HEK293T (cell line): ENCODE data around the gene NDOR1.

Source experiments
- ARNT ChIP-seq: fragments of 450-650 bp; IDR thresholded peaks from 2 replicates; pipeline ENCODE4 v1.6.1; 2017; ENCODE audit warnings: mild to moderate bottlenecking
- BHLHE40 ChIP-seq: fragments of 450-650 bp; IDR thresholded peaks from 2 replicates; pipeline ENCODE4 v1.6.1; 2016; ENCODE audit warnings: mild to moderate bottlenecking, moderate library complexity, borderline replicate concordance
- CTBP1 ChIP-seq: fragments of 450-650 bp; IDR thresholded peaks from 2 replicates; pipeline ENCODE4 v1.6.1; 2016; ENCODE audit warnings: borderline replicate concordance
- ELF4 ChIP-seq: fragments of 450-650 bp; IDR thresholded peaks from 2 replicates; pipeline ENCODE4 v1.6.1; 2017; ENCODE audit warnings: antibody characterized with exemption
- FOXA1 ChIP-seq: fragments of 450-650 bp; IDR thresholded peaks from 2 replicates; pipeline ENCODE4 v1.6.1; 2016; ENCODE audit warnings: mild to moderate bottlenecking
- FOXK2 ChIP-seq: fragments of 450-650 bp; IDR thresholded peaks from 2 replicates; pipeline ENCODE4 v1.6.1; 2016; ENCODE audit warnings: mild to moderate bottlenecking
- FOXM1 ChIP-seq: fragments of 450-650 bp; IDR thresholded peaks from 2 replicates; pipeline ENCODE4 v1.6.1; 2017; ENCODE audit warnings: mild to moderate bottlenecking, borderline replicate concordance
- HDGF ChIP-seq: fragments of 450-650 bp; IDR thresholded peaks from 2 replicates; pipeline ENCODE4 v1.6.1; 2017; ENCODE audit warnings: antibody characterized with exemption, borderline replicate concordance
- LEF1 ChIP-seq: fragments of 450-650 bp; IDR thresholded peaks from 2 replicates; pipeline ENCODE4 v1.6.1; 2017; ENCODE audit warnings: mild to moderate bottlenecking, borderline replicate concordance
- NFRKB ChIP-seq: fragments of 450-650 bp; IDR thresholded peaks from 2 replicates; pipeline ENCODE4 v1.6.1; 2016; ENCODE audit warnings: mild to moderate bottlenecking, moderate library complexity
- PKNOX1 ChIP-seq: fragments of 450-650 bp; IDR thresholded peaks from 2 replicates; pipeline ENCODE4 v1.6.1; 2016
- SP1 ChIP-seq: fragments of 450-650 bp; IDR thresholded peaks from 2 replicates; pipeline ENCODE4 v1.6.1; 2017
- SUZ12 ChIP-seq: fragments of 450-650 bp; IDR thresholded peaks from 2 replicates; pipeline ENCODE4 v1.6.1; 2016; ENCODE audit warnings: mild to moderate bottlenecking
- TARDBP ChIP-seq: fragments of 450-650 bp; IDR thresholded peaks from 2 replicates; pipeline ENCODE4 v1.6.1; 2016

DNA sequence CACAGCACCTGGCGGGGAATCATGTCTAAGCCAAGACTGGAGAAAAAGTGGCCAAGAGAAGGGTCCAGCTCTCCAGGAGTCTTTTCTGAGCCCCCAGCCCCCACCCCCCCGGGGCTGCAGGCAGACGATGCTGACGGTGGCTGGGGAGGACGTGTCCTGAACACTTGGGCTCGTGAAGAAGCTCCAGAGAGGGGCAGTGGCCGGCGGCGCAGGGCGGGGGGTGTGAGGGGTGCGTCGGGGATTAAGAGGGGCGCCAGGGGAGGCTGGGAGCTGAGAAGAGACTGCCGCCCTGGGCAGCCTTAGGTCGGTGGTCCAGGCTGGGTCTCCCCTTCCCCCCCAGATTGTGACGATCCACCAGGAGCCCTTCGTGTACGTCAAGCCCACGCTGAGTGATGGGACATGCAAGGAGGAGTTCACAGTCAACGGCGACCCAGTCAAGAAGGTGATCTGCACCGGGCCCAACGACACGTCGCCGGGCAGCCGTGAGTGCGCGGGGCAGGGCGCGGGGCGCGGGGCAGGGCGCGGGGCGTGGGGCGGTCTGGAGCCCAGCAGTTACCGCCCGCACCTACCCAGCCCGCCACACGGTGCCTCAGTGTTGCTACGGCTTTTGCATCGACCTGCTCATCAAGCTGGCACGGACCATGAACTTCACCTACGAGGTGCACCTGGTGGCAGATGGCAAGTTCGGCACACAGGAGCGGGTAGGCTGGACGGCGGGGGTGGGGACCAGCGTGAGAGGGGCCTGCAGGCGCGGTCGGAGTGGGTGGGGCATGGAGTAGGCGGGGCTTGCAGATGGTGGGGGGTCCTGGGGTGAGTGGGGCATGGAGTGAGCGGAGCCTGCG is 44.6 kb upstream of the NDOR1 start:
- TF ChIP-seq ARNT = no peak
- no peak for TF ChIP-seq FOXK2
- no peak for TF ChIP-seq FOXM1
- TF ChIP-seq BHLHE40 = no peak
- no peak for TF ChIP-seq LEF1
- TF ChIP-seq SUZ12 = no peak
- no peak for TF ChIP-seq TARDBP
- TF ChIP-seq HDGF = no peak
- no peak for TF ChIP-seq SP1
- no peak for TF ChIP-seq PKNOX1
- TF ChIP-seq CTBP1 = no peak
- TF ChIP-seq ELF4 = no peak
- TF ChIP-seq FOXA1 = no peak
- TF ChIP-seq NFRKB = no peak
